IPS-15b (cell line): Measurements from ENCODE around the gene SLC37A2.

ENCODE experiments used
- H3K27me3 ChIP-seq: one replicate; pipeline ENCODE4 v1.6.1; 2013; ENCODE audit warnings: low read length; ENCODE audit not compliant: control insufficient read depth, insufficient read depth
- H3K36me3 ChIP-seq: one replicate; pipeline ENCODE4 v1.6.1; 2013; ENCODE audit warnings: low read length; ENCODE audit not compliant: control insufficient read depth, insufficient read depth
- H3K4me1 ChIP-seq: one replicate; pipeline ENCODE4 v1.6.1; 2013; ENCODE audit warnings: mild to moderate bottlenecking, low read length; ENCODE audit not compliant: control insufficient read depth, insufficient read depth
- H3K4me3 ChIP-seq: one replicate; pipeline ENCODE4 v1.5.1; 2013; ENCODE audit warnings: low read depth, low read length
- H3K9ac ChIP-seq: one replicate; pipeline ENCODE4 v1.6.1; 2013; ENCODE audit warnings: low read depth, mild to moderate bottlenecking, low read length
- H3K9me3 ChIP-seq: one replicate; pipeline ENCODE4 v1.6.1; 2013; ENCODE audit warnings: mild to moderate bottlenecking, low read length; ENCODE audit not compliant: control insufficient read depth, insufficient read depth

SLC37A2 gene

GRCh38 chr11:125056931-125057692 lies 6.0 kb upstream of the SLC37A2 start:
- Histone ChIP-seq H3K4me1 (no peaks in the 10 kb centered on the region), H3K27me3 (peaks cover 19% of the 10 kb centered on the region), H3K9ac (no peak overlapping the region), H3K4me3 (no peak overlapping the region), H3K9me3 (no peaks in the 10 kb centered on the region), H3K36me3 (no peaks in the 10 kb centered on the region)

- no peaks in the 10 kb centered on the region for H3K36me3 ChIP-seq
- H3K4me3 ChIP-seq, result no peak overlapping the region
- no peaks in the 10 kb centered on the region for H3K4me1 ChIP-seq
- H3K9me3 ChIP-seq, result no peaks in the 10 kb centered on the region
- H3K9ac ChIP-seq, result no peak overlapping the region
- H3K27me3 ChIP-seq, result peaks cover 24% of the 10 kb centered on the region
These were observed 5.5 kb upstream of the SLC37A2 start for GRCh38 chr11:125057693-125058016.

GRCh38 chr11:125061281-125061680 lies 1.8 kb upstream of the SLC37A2 start:
- no peak overlapping the region for H3K4me3 ChIP-seq
- H3K36me3 ChIP-seq, result no peaks in the 10 kb centered on the region
- no peak overlapping the region for H3K9ac ChIP-seq
- no peaks in the 10 kb centered on the region for H3K4me1 ChIP-seq
- peaks cover 46% of the 10 kb centered on the region for H3K27me3 ChIP-seq
- H3K9me3 ChIP-seq, result no peaks in the 10 kb centered on the region

GRCh38 chr11:125062218-125062930 lies 731 bp upstream of the SLC37A2 start:
- no peaks in the 10 kb centered on the region for H3K36me3 ChIP-seq
- H3K27me3 ChIP-seq, result peaks cover 46% of the 10 kb centered on the region
- H3K4me3 ChIP-seq, result peak overlapping the region; percentile 70
- H3K9ac ChIP-seq, result no peak overlapping the region
- H3K9me3 ChIP-seq, result no peaks in the 10 kb centered on the region
- H3K4me1 ChIP-seq, result no peaks in the 10 kb centered on the region

- peak overlapping the region; percentile 70 for H3K4me3 ChIP-seq
- H3K36me3 ChIP-seq, result no peaks in the 10 kb centered on the region
- no peaks in the 10 kb centered on the region for H3K4me1 ChIP-seq
- H3K9me3 ChIP-seq, result no peaks in the 10 kb centered on the region
- no peak overlapping the region for H3K9ac ChIP-seq
- peaks cover 46% of the 10 kb centered on the region for H3K27me3 ChIP-seq
These were observed 431 bp downstream of the SLC37A2 start for GRCh38 chr11:125063429-125064043.

GRCh38 chr11:125064070-125064469 lies 965 bp downstream of the SLC37A2 start:
- Histone ChIP-seq H3K9me3 (no peaks in the 10 kb centered on the region), H3K4me1 (no peaks in the 10 kb centered on the region), H3K27me3 (peaks cover 46% of the 10 kb centered on the region), H3K9ac (no peak overlapping the region), H3K36me3 (no peaks in the 10 kb centered on the region), H3K4me3 (peak overlapping the region; percentile 70)

- Histone ChIP-seq H3K4me3 (no peak overlapping the region), H3K4me1 (no peaks in the 10 kb centered on the region), H3K9ac (no peak overlapping the region)
These were observed 5.3 kb downstream of the SLC37A2 start for GRCh38 chr11:125068368-125068767.

GRCh38 chr11:125069008-125069407 lies 5.9 kb downstream of the SLC37A2 start:
- H3K9ac ChIP-seq, result no peak overlapping the region
- no peaks in the 10 kb centered on the region for H3K4me1 ChIP-seq
- H3K36me3 ChIP-seq, result no peaks in the 10 kb centered on the region
- no peaks in the 10 kb centered on the region for H3K9me3 ChIP-seq
- H3K4me3 ChIP-seq, result no peak overlapping the region
- H3K27me3 ChIP-seq, result peaks cover 20% of the 10 kb centered on the region

More at GRCh38 chr11:125068368-125068767, 5.3 kb downstream of the SLC37A2 start:
- Histone ChIP-seq H3K27me3 (peaks cover 21% of the 10 kb centered on the region), H3K9me3 (no peaks in the 10 kb centered on the region), H3K36me3 (no peaks in the 10 kb centered on the region)

- Histone ChIP-seq H3K27me3 (peaks cover 13% of the 10 kb centered on the region), H3K4me1 (no peaks in the 10 kb centered on the region), H3K9ac (no peak overlapping the region), H3K4me3 (no peak overlapping the region), H3K36me3 (no peaks in the 10 kb centered on the region), H3K9me3 (no peaks in the 10 kb centered on the region)
These were observed 6.7 kb downstream of the SLC37A2 start for GRCh38 chr11:125069796-125070195.

GRCh38 chr11:125070699-125071254 lies 7.7 kb downstream of the SLC37A2 start:
- no peak overlapping the region for H3K4me3 ChIP-seq
- no peaks in the 10 kb centered on the region for H3K36me3 ChIP-seq
- no peak overlapping the region for H3K9ac ChIP-seq

GRCh38 chr11:125071435-125071834 lies 8.3 kb downstream of the SLC37A2 start:
- no peak overlapping the region for H3K4me3 ChIP-seq
- H3K9me3 ChIP-seq, result no peaks in the 10 kb centered on the region
- H3K4me1 ChIP-seq, result no peaks in the 10 kb centered on the region
- no peaks in the 10 kb centered on the region for H3K36me3 ChIP-seq
- H3K27me3 ChIP-seq, result peaks cover 2% of the 10 kb centered on the region
- no peak overlapping the region for H3K9ac ChIP-seq

More at GRCh38 chr11:125070699-125071254, 7.7 kb downstream of the SLC37A2 start:
- H3K9me3 ChIP-seq, result no peaks in the 10 kb centered on the region
- no peaks in the 10 kb centered on the region for H3K4me1 ChIP-seq
- peaks cover 6% of the 10 kb centered on the region for H3K27me3 ChIP-seq
